Endothelial cell of umbilical vein (primary cell): Measurements from ENCODE around the gene AATF. TPM values are rescaled to one million over a fixed set of nuclear protein-coding genes. Genes with fewer than 3 reads are reported as not detected.

ENCODE experiments used
- BruUV-seq: library from RNA; stranded (reverse); fragments of 400-500 nt; replicated peaks from 2 replicates; lab custom pipeline; 2021; lab: Mats Ljungman, UMichigan
- CTCF ChIA-PET: fragments of 300-600, 350-600 bp; sonication (Branson Sonifier 250); formaldehyde crosslinking; loops from one replicate; lab custom pipeline; 2021; ENCODE audit warnings: antibody characterized with exemption, inconsistent platforms; lab: Charles Lee
- POLR2A ChIA-PET: fragments of 300-600, 350-600 bp; sonication (Branson Sonifier 250); formaldehyde crosslinking; loops from one replicate; lab custom pipeline; 2021; ENCODE audit warnings: antibody characterized with exemption, inconsistent platforms; lab: Charles Lee
- DNase-seq: peaks from one replicate; pipeline ENCODE4 v3.0.0-alpha.2; 2011; ENCODE audit warnings: low read depth, low spot score
- FAIRE-seq: peaks from 2 replicates; lab custom pipeline; 2011; peaks lifted over from hg19 to GRCh38; lab: Jason Lieb, UNC
- H2AFZ ChIP-seq: 2 replicates; pipeline ENCODE4 v1.6.0; 2012; ENCODE audit warnings: low read depth, low read length, control low read depth, inconsistent platforms
- H3K27ac ChIP-seq: 2 replicates; pipeline ENCODE4 v1.5.1; 2011; ENCODE audit warnings: low read depth, mild to moderate bottlenecking, control low read depth, low read length, moderate library complexity; ENCODE audit not compliant: insufficient read depth
- H3K27me3 ChIP-seq, 2 experiments: 2 replicates each; pipeline versions ENCODE4 v1.6.0 to v1.6.1; 2011; ENCODE audit warnings: low read length in 2 of 2, mixed read lengths in 1 of 2; ENCODE audit not compliant: control insufficient read depth in 2 of 2, insufficient read depth in 2 of 2
- H3K36me3 ChIP-seq, 2 experiments: 2 replicates in 1 of 2; 3 replicates in 1 of 2; pipeline ENCODE4 v1.5.1; 2011; ENCODE audit warnings: low read length in 2 of 2, mild to moderate bottlenecking in 1 of 2, moderate library complexity in 1 of 2; ENCODE audit not compliant: control insufficient read depth in 2 of 2, insufficient read depth in 2 of 2; ENCODE audit errors: extremely low read depth in 1 of 2
- H3K4me1 ChIP-seq: 3 replicates; pipeline ENCODE4 v1.5.1; 2011; ENCODE audit warnings: mild to moderate bottlenecking, low read length; ENCODE audit not compliant: control insufficient read depth, insufficient read depth; ENCODE audit errors: extremely low read depth
- H3K4me2 ChIP-seq: 2 replicates; pipeline ENCODE4 v1.6.1; 2011; ENCODE audit warnings: low read length, control low read depth, mixed read lengths; ENCODE audit not compliant: insufficient read depth
- H3K4me3 ChIP-seq, 3 experiments: fragments of 200-600 bp in 1 of 3; sonication (generic), shearing (Covaris generic) in 1 of 3; replicated peaks in 1 of 3; 2 replicates each; pipeline ENCODE4 v1.5.1; 2011 to 2016; ENCODE audit warnings: control low read depth in 3 of 3, low read length in 3 of 3, mild to moderate bottlenecking in 2 of 3, inconsistent platforms in 1 of 3, low read depth in 1 of 3, moderate library complexity in 1 of 3; ENCODE audit not compliant: insufficient read depth in 1 of 3
- H3K79me2 ChIP-seq: 2 replicates; pipeline ENCODE4 v1.6.0; 2012; ENCODE audit warnings: low read length, inconsistent platforms; ENCODE audit not compliant: control insufficient read depth, insufficient read depth
- H3K9ac ChIP-seq: replicated peaks from 2 replicates; pipeline ENCODE3; 2011; ENCODE audit warnings: low read length, control low read depth; ENCODE audit not compliant: insufficient read depth; ENCODE audit errors: extremely low read depth
- H3K9me1 ChIP-seq: replicated peaks from 3 replicates; pipeline ENCODE4 v1.6.0; 2011; ENCODE audit warnings: mild to moderate bottlenecking, low read length; ENCODE audit not compliant: control insufficient read depth, insufficient read depth; ENCODE audit errors: extremely low read depth
- H3K9me3 ChIP-seq: replicated peaks from 2 replicates; pipeline ENCODE4 v1.5.1; 2012; ENCODE audit warnings: low read length, inconsistent platforms; ENCODE audit not compliant: control insufficient read depth, insufficient read depth
- H4K20me1 ChIP-seq: replicated peaks from 2 replicates; pipeline ENCODE3; 2011; ENCODE audit warnings: mild to moderate bottlenecking, low read length; ENCODE audit not compliant: control insufficient read depth, insufficient read depth; ENCODE audit errors: extremely low read depth
- CTCF ChIP-seq, 2 donors: IDR thresholded peaks; 1 replicate in 1 of 2; 2 replicates in 1 of 2; pipeline ENCODE4 v1.5.1; 2011; ENCODE audit warnings: low read length in 2 of 2, mild to moderate bottlenecking in 2 of 2, moderate library complexity in 2 of 2, control low read depth in 1 of 2, inconsistent platforms in 1 of 2, low read depth in 1 of 2; ENCODE audit not compliant: insufficient read depth in 1 of 2; ENCODE audit errors: extremely low read depth in 1 of 2
- EZH2 ChIP-seq: IDR thresholded peaks from 2 replicates; pipeline ENCODE4 v1.6.1; 2012; ENCODE audit warnings: borderline replicate concordance, low read depth, mild to moderate bottlenecking, moderate library complexity, low read length, inconsistent platforms; ENCODE audit not compliant: severe bottlenecking
- FOS ChIP-seq: IDR thresholded peaks from 2 replicates; pipeline ENCODE4 v1.6.1; 2011; ENCODE audit warnings: mild to moderate bottlenecking, low read length, moderate library complexity, borderline replicate concordance; ENCODE audit not compliant: insufficient read depth
- dilution Hi-C: fragments of 300-500 bp; cut with MboI; formaldehyde crosslinking; loops from one replicate; pipeline ENCODE4 v1.15.0; 2019; ENCODE audit warnings: low sequenced_read_pairs; ENCODE audit not compliant: extremely low pct_ligation_motif_present
- intact Hi-C: fragments of 100-400 bp; cut with micrococcal nuclease; formaldehyde crosslinking; loops from one replicate; pipeline ENCODE4 v1.10.0; 2022
- polyA plus RNA-seq, 4 experiments: library from polyadenylated mRNA; depleted of rRNA in 3 of 4; stranded (reverse) in 3 of 4; unstranded in 1 of 4; fragments of >200 nt; gene quantifications; 2 replicates each; pipeline versions ENCODE4 v1.2.1 to v1.2.3, GENCODE V29; 2011 to 2012; ENCODE audit warnings: missing spikeins in 1 of 4
- total RNA-seq: library from RNA; stranded (reverse); gene quantifications from 2 replicates; pipeline ENCODE4 v1.2.3, GENCODE V29; 2021
- TF ChIP-seq, protein P1 (sequence below): IDR thresholded peaks from 2 replicates; pipeline ENCODE4 v1.6.1; 2011; ENCODE audit not compliant: insufficient read depth, insufficient read length

AATF gene
- total and polyA plus RNA-seq, 2 donors (not counting 3 experiments of a cell fraction or from before 2014, with no cell fraction given): 15.7 to 47.2 TPM

DNA sequence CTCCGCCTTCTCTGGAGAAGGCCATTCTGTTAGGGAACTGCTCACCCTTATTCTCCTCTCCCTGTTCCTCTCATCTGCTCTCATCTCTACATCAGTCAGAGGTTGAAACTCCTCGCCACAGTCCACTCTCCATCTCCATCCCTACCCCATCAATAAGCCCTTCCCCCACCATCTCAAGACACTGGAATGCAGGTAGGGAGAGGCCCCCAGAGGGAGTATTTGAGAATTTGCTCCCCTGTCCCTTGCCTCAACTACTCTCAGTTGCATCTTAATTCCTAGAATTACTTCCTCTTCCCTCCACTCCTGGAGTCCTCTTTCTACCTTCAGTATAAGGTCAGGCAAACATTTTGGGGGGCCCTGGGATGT lies 2.0 kb upstream of the AATF start:
- no peak overlapping the region for H3K9ac ChIP-seq
- no peak overlapping the region for H3K4me3 ChIP-seq
- POLR2A ChIA-PET: no interaction called here
- H3K27ac ChIP-seq: no peak overlapping the region
- H3K9me1 ChIP-seq: no peaks in the 10 kb centered on the region
- H3K27me3 ChIP-seq: peaks cover 57 to 66% of the 10 kb centered on the region in 2 experiments
- H2AFZ ChIP-seq: no peak overlapping the region
- no peaks in the 10 kb centered on the region for H3K9me3 ChIP-seq
- CTCF ChIA-PET: interaction anchor here (0.5 kb wide), 1 partner anchor 21 kb away, joined by 3 read pairs; no protein-coding TSS in a partner anchor
- no peaks in the 10 kb centered on the region for H3K36me3 ChIP-seq
- no peak overlapping the region for H3K4me2 ChIP-seq
- TF ChIP-seq EZH2 (peak; percentile 9), CTCF (IDR thresholded peaks at IDR 0.05; ENCODE audit: extremely low read depth in 1 of 2, insufficient read depth in 1 of 2, low read depth in 1 of 2, low read length in 2 of 2) (no peak)
- no peak for FAIRE-seq
- H3K4me1 ChIP-seq: peaks cover 21% of the 10 kb centered on the region
- no TSS peak for BruUV-seq
- intact Hi-C loops: loop anchor here (5.0 kb wide), 1 partner anchor 344 kb away; the partner anchor contains the start of gene MRM1
- H4K20me1 ChIP-seq: no peaks in the 10 kb centered on the region
- dilution Hi-C loops: no loop called here
- DNase-seq: no peak
- H3K79me2 ChIP-seq: peaks cover 14% of the 10 kb centered on the region

GRCh38 chr17:36947922-36948716 lies 635 bp upstream of the AATF start:
- Histone ChIP-seq H3K9me1 (no peaks in the 10 kb centered on the region), H3K9ac (no peak overlapping the region), H3K27ac (no peak overlapping the region), H3K4me3 (peak overlapping the region in 2 of 3 experiments; percentile 20 to 69), H2AFZ (peak overlapping the region; percentile 69), H3K79me2 (peaks cover 16% of the 10 kb centered on the region), H3K4me2 (peak overlapping the region; percentile 48), H3K9me3 (no peaks in the 10 kb centered on the region), H4K20me1 (no peaks in the 10 kb centered on the region), H3K36me3 (peaks cover 0 to 2% of the 10 kb centered on the region in 2 experiments), H3K4me1 (peaks cover 14% of the 10 kb centered on the region), H3K27me3 (peaks cover 43 to 52% of the 10 kb centered on the region in 2 experiments)
- FAIRE-seq (no peak), DNase-seq (no peak)
- ChIA-PET POLR2A (no interaction called here), CTCF (interaction anchor here (0.6 to 1.7 kb wide), 8 partner anchors 10 to 426 kb away, joined by 3 to 21 read pairs (median 5); partner anchors contain the start of gene LHX1)
- TF ChIP-seq FOS (no peak), CTCF (IDR thresholded peaks at IDR 0.05; ENCODE audit: extremely low read depth in 1 of 2, insufficient read depth in 1 of 2, low read depth in 1 of 2, low read length in 2 of 2) (no peak), EZH2 (no peak)
- TF ChIP-seq, protein P1, sequence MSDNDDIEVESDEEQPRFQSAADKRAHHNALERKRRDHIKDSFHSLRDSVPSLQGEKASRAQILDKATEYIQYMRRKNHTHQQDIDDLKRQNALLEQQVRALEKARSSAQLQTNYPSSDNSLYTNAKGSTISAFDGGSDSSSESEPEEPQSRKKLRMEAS: no peak
- BruUV-seq: no TSS peak
- intact Hi-C loops: loop anchor here (2.0 to 5.0 kb wide), 3 partner anchors 97 to 346 kb away; partner anchors contain the start of gene MRM1
- dilution Hi-C loops: no loop called here
